ENCODE measurements around the gene ST6GALNAC6.
A peak's percentile ranks its signal among the peaks of the same experiment; 100 is the strongest.

ST6GALNAC6 gene

GRCh38 chr9:127931092-127931881 lies 31.9 kb upstream of the ST6GALNAC6 start:
- TF ChIP-seq POLR2AphosphoS5 (IDR thresholded peaks at IDR 0.05; ENCODE audit: low read depth, low read length) (0 out of 2 replicates have a peak, but pooled peaks have one; percentile 38), FOXP2 (optimal IDR thresholded peaks at IDR 0.05; ENCODE audit: borderline replicate concordance, extremely low read depth, extremely low read length, insufficient read depth) (no peak)

GRCh38 chr9:127930231-127931091 lies 31.1 kb upstream of the ST6GALNAC6 start, which contains the start of gene PIP5KL1:
PIP5KL1 (minus strand) TSS chr9:127930777; CDS start chr9:127930752, 25 bp downstream.
- TF ChIP-seq TAF1 (IDR thresholded peaks at IDR 0.05; ENCODE audit: borderline replicate concordance, insufficient read depth, low read length) (no peak), POLR2AphosphoS5 (IDR thresholded peaks at IDR 0.05; ENCODE audit: low read depth, low read length) (no peak), SIN3A (IDR thresholded peaks at IDR 0.05; ENCODE audit: borderline replicate concordance, insufficient read depth, low read length) (no peak), REST (IDR thresholded peaks at IDR 0.05; ENCODE audit: insufficient read depth in 1 of 2, low read depth in 2 of 2, low read length in 2 of 2) (no peak), FOXP2 (optimal IDR thresholded peaks at IDR 0.05; ENCODE audit: borderline replicate concordance, extremely low read depth, extremely low read length, insufficient read depth) (no peak)

- TF ChIP-seq TAF1 (IDR thresholded peaks at IDR 0.05; ENCODE audit: borderline replicate concordance, insufficient read depth, low read length): no peak
- TF ChIP-seq REST (IDR thresholded peaks at IDR 0.05; ENCODE audit: insufficient read depth in 1 of 2, low read depth in 2 of 2, low read length in 2 of 2): no peak
- no peak for TF ChIP-seq FOXP2 (optimal IDR thresholded peaks at IDR 0.05; ENCODE audit: borderline replicate concordance, extremely low read depth, extremely low read length, insufficient read depth)
- TF ChIP-seq SIN3A (IDR thresholded peaks at IDR 0.05; ENCODE audit: borderline replicate concordance, insufficient read depth, low read length): no peak
- TF ChIP-seq POLR2AphosphoS5 (IDR thresholded peaks at IDR 0.05; ENCODE audit: low read depth, low read length): no peak
Measured at GRCh38 chr9:127929625-127929979, 30.2 kb upstream of the ST6GALNAC6 start.

- TF ChIP-seq REST (IDR thresholded peaks at IDR 0.05; ENCODE audit: insufficient read depth in 1 of 2, low read depth in 2 of 2, low read length in 2 of 2): no peak
- TF ChIP-seq FOXP2 (optimal IDR thresholded peaks at IDR 0.05; ENCODE audit: borderline replicate concordance, extremely low read depth, extremely low read length, insufficient read depth): no peak
- no peak for TF ChIP-seq TAF1 (IDR thresholded peaks at IDR 0.05; ENCODE audit: borderline replicate concordance, insufficient read depth, low read length)
- no peak for TF ChIP-seq POLR2AphosphoS5 (IDR thresholded peaks at IDR 0.05; ENCODE audit: low read depth, low read length)
- no peak for TF ChIP-seq SIN3A (IDR thresholded peaks at IDR 0.05; ENCODE audit: borderline replicate concordance, insufficient read depth, low read length)
Measured at GRCh38 chr9:127928676-127929624, 29.5 kb upstream of the ST6GALNAC6 start.
